Endothelial cell of umbilical vein (primary cell): ENCODE data around the gene ERBB2. TPM values are rescaled to one million over a fixed set of nuclear protein-coding genes. Genes with fewer than 3 reads are reported as not detected.

Experiments used
- BruUV-seq: library from RNA; stranded (reverse); fragments of 400-500 nt; replicated peaks from 2 replicates; lab custom pipeline; 2021; lab: Mats Ljungman, UMichigan
- CTCF ChIA-PET: fragments of 300-600, 350-600 bp; sonication (Branson Sonifier 250); formaldehyde crosslinking; loops from one replicate; lab custom pipeline; 2021; ENCODE audit warnings: antibody characterized with exemption, inconsistent platforms; lab: Charles Lee
- POLR2A ChIA-PET: fragments of 300-600, 350-600 bp; sonication (Branson Sonifier 250); formaldehyde crosslinking; loops from one replicate; lab custom pipeline; 2021; ENCODE audit warnings: antibody characterized with exemption, inconsistent platforms; lab: Charles Lee
- DNase-seq: peaks from one replicate; pipeline ENCODE4 v3.0.0-alpha.2; 2011; ENCODE audit warnings: low read depth, low spot score
- FAIRE-seq: peaks from 2 replicates; lab custom pipeline; 2011; peaks lifted over from hg19 to GRCh38; lab: Jason Lieb, UNC
- H2AFZ ChIP-seq: 2 replicates; pipeline ENCODE4 v1.6.0; 2012; ENCODE audit warnings: low read depth, low read length, control low read depth, inconsistent platforms
- H3K27ac ChIP-seq: 2 replicates; pipeline ENCODE4 v1.5.1; 2011; ENCODE audit warnings: low read depth, mild to moderate bottlenecking, control low read depth, low read length, moderate library complexity; ENCODE audit not compliant: insufficient read depth
- H3K27me3 ChIP-seq, 2 experiments: 2 replicates each; pipeline versions ENCODE4 v1.6.0 to v1.6.1; 2011; ENCODE audit warnings: low read length in 2 of 2, mixed read lengths in 1 of 2; ENCODE audit not compliant: control insufficient read depth in 2 of 2, insufficient read depth in 2 of 2
- H3K36me3 ChIP-seq, 2 experiments: 2 replicates in 1 of 2; 3 replicates in 1 of 2; pipeline ENCODE4 v1.5.1; 2011; ENCODE audit warnings: low read length in 2 of 2, mild to moderate bottlenecking in 1 of 2, moderate library complexity in 1 of 2; ENCODE audit not compliant: control insufficient read depth in 2 of 2, insufficient read depth in 2 of 2; ENCODE audit errors: extremely low read depth in 1 of 2
- H3K4me1 ChIP-seq: 3 replicates; pipeline ENCODE4 v1.5.1; 2011; ENCODE audit warnings: mild to moderate bottlenecking, low read length; ENCODE audit not compliant: control insufficient read depth, insufficient read depth; ENCODE audit errors: extremely low read depth
- H3K4me2 ChIP-seq: 2 replicates; pipeline ENCODE4 v1.6.1; 2011; ENCODE audit warnings: low read length, control low read depth, mixed read lengths; ENCODE audit not compliant: insufficient read depth
- H3K4me3 ChIP-seq, 3 experiments: fragments of 200-600 bp in 1 of 3; sonication (generic), shearing (Covaris generic) in 1 of 3; replicated peaks in 1 of 3; 2 replicates each; pipeline ENCODE4 v1.5.1; 2011 to 2016; ENCODE audit warnings: control low read depth in 3 of 3, low read length in 3 of 3, mild to moderate bottlenecking in 2 of 3, inconsistent platforms in 1 of 3, low read depth in 1 of 3, moderate library complexity in 1 of 3; ENCODE audit not compliant: insufficient read depth in 1 of 3
- H3K79me2 ChIP-seq: 2 replicates; pipeline ENCODE4 v1.6.0; 2012; ENCODE audit warnings: low read length, inconsistent platforms; ENCODE audit not compliant: control insufficient read depth, insufficient read depth
- H3K9ac ChIP-seq: replicated peaks from 2 replicates; pipeline ENCODE3; 2011; ENCODE audit warnings: low read length, control low read depth; ENCODE audit not compliant: insufficient read depth; ENCODE audit errors: extremely low read depth
- H3K9me1 ChIP-seq: replicated peaks from 3 replicates; pipeline ENCODE4 v1.6.0; 2011; ENCODE audit warnings: mild to moderate bottlenecking, low read length; ENCODE audit not compliant: control insufficient read depth, insufficient read depth; ENCODE audit errors: extremely low read depth
- H3K9me3 ChIP-seq: replicated peaks from 2 replicates; pipeline ENCODE4 v1.5.1; 2012; ENCODE audit warnings: low read length, inconsistent platforms; ENCODE audit not compliant: control insufficient read depth, insufficient read depth
- H4K20me1 ChIP-seq: replicated peaks from 2 replicates; pipeline ENCODE3; 2011; ENCODE audit warnings: mild to moderate bottlenecking, low read length; ENCODE audit not compliant: control insufficient read depth, insufficient read depth; ENCODE audit errors: extremely low read depth
- CTCF ChIP-seq, 2 donors: IDR thresholded peaks; 1 replicate in 1 of 2; 2 replicates in 1 of 2; pipeline ENCODE4 v1.5.1; 2011; ENCODE audit warnings: low read length in 2 of 2, mild to moderate bottlenecking in 2 of 2, moderate library complexity in 2 of 2, control low read depth in 1 of 2, inconsistent platforms in 1 of 2, low read depth in 1 of 2; ENCODE audit not compliant: insufficient read depth in 1 of 2; ENCODE audit errors: extremely low read depth in 1 of 2
- EZH2 ChIP-seq: IDR thresholded peaks from 2 replicates; pipeline ENCODE4 v1.6.1; 2012; ENCODE audit warnings: borderline replicate concordance, low read depth, mild to moderate bottlenecking, moderate library complexity, low read length, inconsistent platforms; ENCODE audit not compliant: severe bottlenecking
- FOS ChIP-seq: IDR thresholded peaks from 2 replicates; pipeline ENCODE4 v1.6.1; 2011; ENCODE audit warnings: mild to moderate bottlenecking, low read length, moderate library complexity, borderline replicate concordance; ENCODE audit not compliant: insufficient read depth
- GATA2 ChIP-seq: IDR thresholded peaks from 2 replicates; pipeline ENCODE4 v1.7.0; 2011; ENCODE audit warnings: low read depth, mild to moderate bottlenecking, moderate library complexity, mixed read lengths, low read length; ENCODE audit not compliant: insufficient read length, insufficient read depth
- JUN ChIP-seq: IDR thresholded peaks from 2 replicates; pipeline ENCODE4 v1.6.1; 2011; ENCODE audit warnings: borderline replicate concordance, low read depth; ENCODE audit not compliant: insufficient read length, insufficient read depth
- MAX ChIP-seq: IDR thresholded peaks from 2 replicates; pipeline ENCODE4 v1.6.1; 2011; ENCODE audit not compliant: insufficient read depth, insufficient read length
- MYC ChIP-seq: IDR thresholded peaks from one replicate; pipeline ENCODE4 v1.6.1; 2011; ENCODE audit warnings: mild to moderate bottlenecking, low read depth, low read length
- POLR2A ChIP-seq: IDR thresholded peaks from 2 replicates; pipeline ENCODE4 v1.6.1; 2012; ENCODE audit warnings: low read depth, mild to moderate bottlenecking, control low read depth, low read length
- POLR2AphosphoS5 ChIP-seq: IDR thresholded peaks from 2 replicates; pipeline ENCODE4 v1.6.1; 2012; ENCODE audit warnings: low read depth, mild to moderate bottlenecking, control low read depth, low read length, moderate library complexity; ENCODE audit not compliant: insufficient read depth
- dilution Hi-C: fragments of 300-500 bp; cut with MboI; formaldehyde crosslinking; loops from one replicate; pipeline ENCODE4 v1.15.0; 2019; ENCODE audit warnings: low sequenced_read_pairs; ENCODE audit not compliant: extremely low pct_ligation_motif_present
- intact Hi-C: fragments of 100-400 bp; cut with micrococcal nuclease; formaldehyde crosslinking; loops from one replicate; pipeline ENCODE4 v1.10.0; 2022
- polyA plus RNA-seq, 4 experiments: library from polyadenylated mRNA; depleted of rRNA in 3 of 4; stranded (reverse) in 3 of 4; unstranded in 1 of 4; fragments of >200 nt; gene quantifications; 2 replicates each; pipeline versions ENCODE4 v1.2.1 to v1.2.3, GENCODE V29; 2011 to 2012; ENCODE audit warnings: missing spikeins in 1 of 4
- total RNA-seq: library from RNA; stranded (reverse); gene quantifications from 2 replicates; pipeline ENCODE4 v1.2.3, GENCODE V29; 2021

Gene ERBB2
- total and polyA plus RNA-seq, 2 donors (not counting 3 experiments of a cell fraction or from before 2014, with no cell fraction given) = 20.6 to 32.9 TPM

GRCh38 chr17:39716879-39717536, 17.1 kb downstream of the ERBB2 start:
- no peak overlapping the region for H3K4me2 ChIP-seq
- H2AFZ ChIP-seq = no peak overlapping the region
- FAIRE-seq (no peak), DNase-seq (no peak)
- peaks cover 0 to 3% of the 10 kb centered on the region in 2 experiments for H3K36me3 ChIP-seq
- H4K20me1 ChIP-seq = no peaks in the 10 kb centered on the region
- dilution Hi-C loops (no loop called here), intact Hi-C loops (no loop called here)
- POLR2A ChIA-PET = no interaction called here
- no peaks in the 10 kb centered on the region for H3K27me3 ChIP-seq
- no peaks in the 10 kb centered on the region for H3K79me2 ChIP-seq
- TF ChIP-seq CTCF (IDR thresholded peaks at IDR 0.05; ENCODE audit: extremely low read depth in 1 of 2, insufficient read depth in 1 of 2, low read depth in 1 of 2, low read length in 2 of 2) (no peak), MYC (no peak), JUN (no peak), MAX (no peak), POLR2A (no peak), GATA2 (no peak), FOS (no peak), POLR2AphosphoS5 (no peak), EZH2 (no peak)
- H3K9me1 ChIP-seq = no peaks in the 10 kb centered on the region
- CTCF ChIA-PET = no interaction called here
- H3K4me1 ChIP-seq = peaks cover 10% of the 10 kb centered on the region
- no peak overlapping the region for H3K4me3 ChIP-seq
- no peaks in the 10 kb centered on the region for H3K9me3 ChIP-seq
- no peak overlapping the region for H3K27ac ChIP-seq
- no peak overlapping the region for H3K9ac ChIP-seq
- BruUV-seq = no TSS peak
